KMS-11 (cell line): ENCODE measurements around the gene BEAN1.

Source experiments
- H2AFZ ChIP-seq: fragments of 200-600 bp; sonication (generic); 2 replicates; pipeline ENCODE4 v1.6.1; 2016; ENCODE audit warnings: antibody characterized with exemption, mixed run types, low read depth
- H3K27ac ChIP-seq: fragments of 200-600 bp; sonication (generic); 2 replicates; pipeline ENCODE4 v1.6.1; 2016; ENCODE audit warnings: mild to moderate bottlenecking, mixed run types
- H3K27me3 ChIP-seq: fragments of 200-600 bp; sonication (generic); 2 replicates; pipeline ENCODE4 v1.6.1; 2017; ENCODE audit warnings: mild to moderate bottlenecking, low read depth, mixed run types, moderate library complexity; ENCODE audit not compliant: insufficient read depth
- H3K36me3 ChIP-seq: fragments of 200-600 bp; sonication (generic); 2 replicates; pipeline ENCODE4 v1.6.1; 2017; ENCODE audit warnings: mild to moderate bottlenecking, mixed run types; ENCODE audit not compliant: insufficient read depth
- H3K4me1 ChIP-seq: fragments of 200-600 bp; sonication (generic); 2 replicates; pipeline ENCODE4 v1.6.1; 2016; ENCODE audit warnings: mild to moderate bottlenecking, low read depth, mixed run types; ENCODE audit not compliant: poor library complexity, severe bottlenecking
- H3K4me2 ChIP-seq: fragments of 200-600 bp; sonication (generic); 2 replicates; pipeline ENCODE4 v1.7.0; 2016; ENCODE audit warnings: mild to moderate bottlenecking, mixed run types
- H3K4me3 ChIP-seq: fragments of 200-600 bp; sonication (generic); IDR thresholded peaks from 2 replicates; pipeline ENCODE4 v1.6.1; 2017; ENCODE audit warnings: low read depth, low read length, mixed read lengths; ENCODE audit not compliant: insufficient read depth
- H3K79me2 ChIP-seq: fragments of 200-600 bp; sonication (generic); 2 replicates; pipeline ENCODE4 v1.6.1; 2016; ENCODE audit warnings: low read depth, mixed run types; ENCODE audit not compliant: insufficient read depth
- H3K9ac ChIP-seq: fragments of 200-600 bp; sonication (generic); 2 replicates; pipeline ENCODE4 v1.6.1; 2016; ENCODE audit warnings: mild to moderate bottlenecking, mixed run types
- H4K20me1 ChIP-seq: fragments of 200-600 bp; sonication (generic); 2 replicates; pipeline ENCODE4 v1.6.1; 2016; ENCODE audit warnings: mild to moderate bottlenecking, mixed run types; ENCODE audit not compliant: insufficient read depth
- CTCF ChIP-seq: fragments of 200-600 bp; sonication (generic); conservative IDR thresholded peaks from 2 replicates; pipeline ENCODE4 v1.6.1; 2017; ENCODE audit warnings: low read depth, mild to moderate bottlenecking, antibody characterized with exemption, low read length, moderate library complexity, mixed read lengths

The BEAN1 gene

GRCh38 chr16:66416136-66416535 lies 11.0 kb upstream of the BEAN1 start:
- peaks cover 17% of the 10 kb centered on the region for H3K4me1 ChIP-seq
- H3K9ac ChIP-seq: no peak overlapping the region
- TF ChIP-seq CTCF: no peak
- no peak overlapping the region for H3K4me3 ChIP-seq
- no peak overlapping the region for H3K4me2 ChIP-seq
- no peaks in the 10 kb centered on the region for H3K27me3 ChIP-seq
- H3K79me2 ChIP-seq: no peaks in the 10 kb centered on the region
- no peak overlapping the region for H3K27ac ChIP-seq
- no peaks in the 10 kb centered on the region for H3K36me3 ChIP-seq
- H4K20me1 ChIP-seq: no peaks in the 10 kb centered on the region
- H2AFZ ChIP-seq: no peak overlapping the region

- TF ChIP-seq CTCF: no peak
- no peak overlapping the region for H3K4me2 ChIP-seq
- H3K9ac ChIP-seq: no peak overlapping the region
- no peaks in the 10 kb centered on the region for H3K36me3 ChIP-seq
- H3K27ac ChIP-seq: no peak overlapping the region
- peaks cover 17% of the 10 kb centered on the region for H3K4me1 ChIP-seq
- H2AFZ ChIP-seq: peak overlapping the region; percentile 64; the same call in 1 of the 2 replicates
- no peak overlapping the region for H3K4me3 ChIP-seq
- no peaks in the 10 kb centered on the region for H3K79me2 ChIP-seq
- H4K20me1 ChIP-seq: no peaks in the 10 kb centered on the region
- no peaks in the 10 kb centered on the region for H3K27me3 ChIP-seq
These were observed 10.0 kb upstream of the BEAN1 start for GRCh38 chr16:66416939-66417700.

DNA sequence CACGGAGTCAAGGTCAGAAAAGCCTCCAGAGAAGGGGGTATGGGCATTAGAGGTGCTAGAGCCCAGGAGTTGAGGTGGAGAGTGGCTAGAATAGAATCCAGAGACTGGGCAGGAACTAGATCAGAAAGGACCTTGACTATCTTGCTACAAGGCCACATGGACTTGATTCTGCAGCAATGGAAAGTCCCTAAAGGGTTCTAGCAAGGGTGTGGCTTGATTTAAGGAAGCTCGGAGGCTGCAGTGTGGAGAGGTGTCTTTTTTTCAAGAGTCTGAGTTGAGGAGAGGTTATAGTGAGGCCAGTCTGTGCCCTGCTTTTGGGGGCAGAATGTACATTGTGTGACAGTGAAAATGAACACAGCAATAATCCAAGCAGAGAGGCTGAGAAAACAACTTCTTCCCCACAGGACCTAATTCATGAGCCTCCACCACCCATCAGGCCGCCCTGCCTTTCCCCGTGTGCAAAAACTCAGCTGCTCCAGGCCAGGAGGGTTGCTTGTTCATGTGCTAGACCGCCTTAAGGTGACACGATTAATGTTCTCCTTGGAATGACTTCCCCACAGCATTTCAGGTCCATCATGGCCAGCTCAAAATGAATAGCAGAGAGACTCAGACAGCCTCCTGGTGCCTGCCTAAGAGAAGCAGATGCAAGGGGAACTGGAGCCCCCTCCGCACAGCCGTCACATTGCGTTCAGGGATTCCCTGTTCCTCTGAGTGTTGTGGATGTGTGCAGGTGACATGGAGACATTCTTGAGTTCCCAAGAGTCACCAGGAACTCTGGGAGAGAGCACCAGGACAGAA lies 8.7 kb upstream of the BEAN1 start:
- Histone ChIP-seq H3K79me2 (no peaks in the 10 kb centered on the region), H3K9ac (no peak overlapping the region), H2AFZ (peak overlapping the region; percentile 64), H4K20me1 (no peaks in the 10 kb centered on the region), H3K27ac (peak overlapping the region; percentile 17; the same call in 1 of the 2 replicates), H3K27me3 (no peaks in the 10 kb centered on the region), H3K4me2 (peak overlapping the region; percentile 60), H3K36me3 (no peaks in the 10 kb centered on the region), H3K4me3 (no peak overlapping the region), H3K4me1 (peaks cover 17% of the 10 kb centered on the region)
- TF ChIP-seq CTCF: no peak

DNA sequence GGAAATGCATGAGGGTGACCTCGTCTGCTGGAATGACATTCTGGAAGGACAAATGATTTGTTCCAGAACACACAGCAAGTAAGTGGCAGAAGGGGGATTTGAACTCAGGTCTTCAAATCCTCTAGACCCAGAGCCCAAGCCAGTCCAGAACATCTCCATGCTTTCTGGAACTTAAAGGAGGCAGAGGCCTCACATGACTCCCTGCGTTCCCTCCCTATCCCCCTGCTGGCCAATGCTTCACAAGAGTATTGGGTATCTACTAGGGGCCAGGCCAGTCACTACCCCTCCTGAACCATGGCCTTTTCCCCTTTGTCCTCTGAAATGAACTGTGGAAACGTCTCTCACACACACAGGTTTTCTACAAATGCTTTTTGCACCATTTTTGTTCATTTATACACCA lies 7.6 kb upstream of the BEAN1 start:
- no peak overlapping the region for H2AFZ ChIP-seq
- no peak overlapping the region for H3K4me2 ChIP-seq
- H3K36me3 ChIP-seq: no peaks in the 10 kb centered on the region
- H3K79me2 ChIP-seq: no peaks in the 10 kb centered on the region
- H3K27ac ChIP-seq: no peak overlapping the region
- no peaks in the 10 kb centered on the region for H4K20me1 ChIP-seq
- TF ChIP-seq CTCF: no peak
- no peaks in the 10 kb centered on the region for H3K27me3 ChIP-seq
- no peak overlapping the region for H3K4me3 ChIP-seq
- H3K9ac ChIP-seq: no peak overlapping the region
- H3K4me1 ChIP-seq: peaks cover 17% of the 10 kb centered on the region
